AG09309 (cell line): ENCODE measurements around the gene DCBLD1.
"Not testable (repeated sequence)": the region's sequence is repeated elsewhere in the genome, so short reads cannot be mapped to it uniquely, and the experiment has no call there.

Source experiments
- DNase-seq: peaks from one replicate; pipeline ENCODE4 v3.0.0-alpha.2; 2010; ENCODE audit warnings: low read depth
- H3K4me3 ChIP-seq: 2 replicates; pipeline ENCODE4 v1.5.1; 2011; ENCODE audit warnings: mild to moderate bottlenecking, low read depth, low read length, moderate library complexity; ENCODE audit not compliant: control insufficient read depth
- TF ChIP-seq, protein P1 (sequence below): IDR thresholded peaks from 2 replicates; pipeline ENCODE4 v1.5.1; 2011; ENCODE audit warnings: mild to moderate bottlenecking, low read depth, low read length, inconsistent platforms; ENCODE audit not compliant: insufficient read depth, control insufficient read depth; ENCODE audit errors: missing control alignments

The DCBLD1 gene

DNA sequence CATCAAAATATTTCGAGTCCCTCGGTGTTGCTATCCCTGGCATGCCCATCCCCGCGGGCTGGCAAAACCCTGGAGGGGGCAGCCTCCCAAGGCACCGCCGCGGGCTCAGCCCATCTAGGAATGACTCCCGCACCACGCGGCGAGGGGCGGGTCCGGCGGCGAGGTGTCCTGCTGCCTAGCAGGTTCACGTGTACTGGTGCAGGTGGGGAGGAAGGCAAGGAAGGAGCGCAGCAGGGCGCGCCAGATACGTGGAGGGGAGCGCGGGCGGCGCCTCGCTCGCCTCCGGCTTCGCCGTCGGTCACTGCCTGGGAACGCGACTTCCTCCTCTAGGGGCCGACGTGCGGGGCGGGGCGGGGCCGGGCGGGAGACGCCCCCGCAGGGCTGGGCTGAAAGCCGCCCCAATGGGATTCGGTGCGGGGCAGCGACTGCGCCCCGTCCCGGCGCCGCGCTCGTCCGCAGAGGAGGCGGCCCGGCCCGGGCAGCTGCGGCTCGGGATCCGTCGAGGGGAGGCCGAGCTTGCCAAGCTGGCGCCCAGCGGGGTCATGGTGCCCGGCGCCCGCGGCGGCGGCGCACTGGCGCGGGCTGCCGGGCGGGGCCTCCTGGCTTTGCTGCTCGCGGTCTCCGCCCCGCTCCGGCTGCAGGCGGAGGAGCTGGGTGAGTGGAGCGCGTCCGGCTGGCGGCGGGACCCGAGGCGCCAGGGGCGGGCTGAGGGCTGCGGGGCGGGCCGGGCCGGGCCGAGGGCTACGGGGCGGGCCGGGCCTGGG, at the start of gene DCBLD1:
Gene DCBLD1, plus strand, starts transcription at position 435 of the 764 bp plus-strand sequence. Its CDS starts 108 bp downstream, at position 543.
- H3K4me3 ChIP-seq, result peak within 1 kb of the TSS; percentile 86
- TF ChIP-seq, protein P1, sequence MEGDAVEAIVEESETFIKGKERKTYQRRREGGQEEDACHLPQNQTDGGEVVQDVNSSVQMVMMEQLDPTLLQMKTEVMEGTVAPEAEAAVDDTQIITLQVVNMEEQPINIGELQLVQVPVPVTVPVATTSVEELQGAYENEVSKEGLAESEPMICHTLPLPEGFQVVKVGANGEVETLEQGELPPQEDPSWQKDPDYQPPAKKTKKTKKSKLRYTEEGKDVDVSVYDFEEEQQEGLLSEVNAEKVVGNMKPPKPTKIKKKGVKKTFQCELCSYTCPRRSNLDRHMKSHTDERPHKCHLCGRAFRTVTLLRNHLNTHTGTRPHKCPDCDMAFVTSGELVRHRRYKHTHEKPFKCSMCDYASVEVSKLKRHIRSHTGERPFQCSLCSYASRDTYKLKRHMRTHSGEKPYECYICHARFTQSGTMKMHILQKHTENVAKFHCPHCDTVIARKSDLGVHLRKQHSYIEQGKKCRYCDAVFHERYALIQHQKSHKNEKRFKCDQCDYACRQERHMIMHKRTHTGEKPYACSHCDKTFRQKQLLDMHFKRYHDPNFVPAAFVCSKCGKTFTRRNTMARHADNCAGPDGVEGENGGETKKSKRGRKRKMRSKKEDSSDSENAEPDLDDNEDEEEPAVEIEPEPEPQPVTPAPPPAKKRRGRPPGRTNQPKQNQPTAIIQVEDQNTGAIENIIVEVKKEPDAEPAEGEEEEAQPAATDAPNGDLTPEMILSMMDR, result peak; percentile 2
- no peak for DNase-seq

DNA sequence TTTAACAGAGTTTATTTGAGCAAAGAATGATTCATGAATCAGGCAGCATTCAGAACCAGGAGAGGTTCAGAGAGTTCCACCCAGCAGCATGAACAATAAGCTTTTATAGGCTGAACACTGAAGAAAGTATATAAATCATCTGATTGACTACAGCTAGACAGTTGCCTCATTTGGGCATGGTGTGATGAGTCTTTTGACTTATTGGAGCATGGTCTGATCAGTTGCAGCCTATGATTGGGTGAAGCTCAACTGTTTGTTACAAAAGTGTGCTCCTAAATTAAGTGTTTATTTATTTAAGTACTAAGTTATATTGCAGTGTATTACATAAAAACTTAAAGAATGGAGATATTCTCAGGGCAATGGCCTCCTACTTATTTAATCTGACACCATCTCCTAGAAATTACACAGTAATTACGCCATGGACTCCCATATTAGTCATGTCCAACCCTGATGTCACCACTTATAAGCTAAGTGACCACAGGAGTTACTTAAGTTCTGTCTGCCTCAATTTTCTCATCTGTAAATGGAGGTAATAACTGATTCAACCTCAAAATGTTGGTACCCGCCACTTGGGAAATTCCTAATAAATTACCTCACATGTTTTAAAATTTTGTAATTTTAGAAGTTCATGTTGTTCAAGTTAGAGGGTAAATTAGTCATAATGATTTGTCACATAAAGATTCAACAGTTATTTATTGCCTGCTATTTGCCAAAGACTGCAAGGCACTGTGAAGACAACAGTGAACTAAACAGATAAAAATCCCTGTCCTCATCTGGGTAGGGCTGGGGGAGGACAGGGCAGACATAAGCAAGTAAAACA, 41.6 kb upstream of the DCBLD1 start:
- no peak overlapping the region for H3K4me3 ChIP-seq
- DNase-seq, result peak; percentile 99
- TF ChIP-seq, protein P1, result no peak

DNA sequence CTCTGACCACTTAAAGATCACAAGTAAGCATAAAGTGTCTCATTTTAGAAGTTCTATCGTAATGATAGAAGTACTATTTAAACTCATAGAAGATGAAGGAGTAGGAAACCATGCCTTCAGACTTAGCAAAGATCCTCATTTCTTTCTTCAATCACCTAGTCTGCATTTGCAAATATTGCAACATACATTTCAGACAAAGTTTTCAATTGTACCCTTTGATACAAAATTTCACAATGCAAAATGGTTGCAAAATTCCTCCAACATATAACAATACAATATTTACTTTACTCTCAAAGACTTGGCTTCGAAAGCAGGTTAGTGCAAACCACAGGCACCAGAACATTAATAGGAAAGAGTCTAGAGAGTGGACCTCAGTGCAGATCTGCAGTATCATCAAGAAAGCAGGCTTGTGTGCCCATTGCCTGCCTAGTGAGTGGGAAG, 40.6 kb upstream of the DCBLD1 start:
- no peak for DNase-seq
- no peak overlapping the region for H3K4me3 ChIP-seq
- TF ChIP-seq, protein P1, result no peak

DNA sequence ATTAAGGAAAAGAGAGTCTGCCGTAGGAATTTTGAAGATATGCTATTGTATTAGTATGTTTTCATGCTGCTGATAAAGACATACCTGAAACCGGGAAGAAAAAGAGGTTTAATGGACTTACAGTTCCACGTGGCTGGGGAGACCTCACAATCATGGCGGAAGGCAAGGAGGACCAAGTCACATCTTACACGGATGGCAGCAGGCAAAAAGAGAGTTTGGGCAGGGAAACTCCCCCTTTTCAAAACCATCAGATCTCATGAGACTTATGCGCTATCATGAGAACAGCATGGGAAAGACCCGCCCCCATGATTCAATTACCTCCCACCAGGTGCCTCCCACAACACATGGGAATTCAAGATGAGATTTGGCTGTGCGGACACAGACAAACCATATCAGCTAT, 40.2 kb upstream of the DCBLD1 start:
- not testable (repeated sequence) for H3K4me3 ChIP-seq, DNase-seq

DNA sequence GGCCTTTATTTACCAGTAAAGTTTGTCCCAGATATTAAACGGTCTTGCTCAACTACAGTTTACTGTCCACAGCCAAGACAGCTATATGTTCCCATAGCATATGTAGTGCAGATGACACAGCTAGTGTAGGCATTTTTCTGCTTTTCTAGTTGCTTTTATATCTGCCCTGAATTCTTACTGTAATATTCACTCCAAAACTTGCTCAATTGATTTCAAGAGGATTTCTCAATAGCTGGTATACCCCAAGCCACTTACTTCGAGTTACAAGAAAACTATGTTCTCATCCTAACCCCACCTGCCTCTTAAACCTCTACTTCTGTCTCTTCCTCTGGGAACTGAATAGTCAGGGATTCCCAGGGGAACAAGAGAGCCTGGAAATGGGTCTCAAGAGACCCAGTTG, 37.9 kb upstream of the DCBLD1 start:
- DNase-seq, result peak; percentile 71
- TF ChIP-seq, protein P1, result no peak
- no peak overlapping the region for H3K4me3 ChIP-seq

DNA sequence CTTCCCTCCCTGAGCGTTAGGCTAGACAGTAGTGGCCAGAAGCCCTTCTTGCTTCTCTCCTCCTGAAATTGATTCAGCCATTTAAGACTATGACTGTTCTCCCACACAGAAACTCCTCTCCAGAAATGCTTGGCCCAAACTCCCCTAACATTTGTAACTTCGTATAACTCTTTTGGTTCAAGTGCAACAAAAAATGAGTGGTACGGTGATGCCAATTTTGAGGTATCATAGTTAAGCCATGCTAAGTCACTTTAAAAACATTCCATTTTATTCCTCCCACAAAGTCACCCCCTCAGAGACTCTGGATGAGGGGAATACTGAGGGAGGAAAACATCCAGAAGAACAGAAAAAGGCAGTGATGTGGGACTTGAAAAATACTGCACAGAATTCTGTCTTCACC, 35.6 kb upstream of the DCBLD1 start:
- DNase-seq, result no peak
- TF ChIP-seq, protein P1, result no peak
- no peak overlapping the region for H3K4me3 ChIP-seq

DNA sequence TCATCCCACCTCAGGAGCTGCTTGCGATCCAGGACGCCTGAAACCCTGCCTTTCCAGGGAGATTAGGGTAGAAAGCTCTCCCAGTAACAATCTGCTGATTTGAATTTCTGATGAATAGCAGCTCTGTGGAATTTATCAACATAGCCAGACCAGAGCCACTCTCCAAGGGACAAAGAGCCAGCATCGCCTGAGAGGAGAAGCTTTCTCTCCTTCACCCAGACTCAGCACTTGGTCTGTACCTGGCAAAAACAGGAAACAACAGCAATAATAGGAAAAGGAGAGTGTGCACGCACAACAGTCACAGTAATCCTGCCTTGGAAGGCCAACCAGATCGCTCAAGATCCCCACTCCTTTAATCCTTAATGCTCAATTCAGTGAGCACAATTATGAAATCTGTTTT, 34.5 kb upstream of the DCBLD1 start:
- H3K4me3 ChIP-seq, result no peak overlapping the region
- TF ChIP-seq, protein P1, result no peak
- DNase-seq, result no peak
